ENCODE results near the gene LZTS2. TPM values are rescaled to one million over a fixed set of nuclear protein-coding genes. Genes with fewer than 3 reads are reported as not detected.

The LZTS2 gene
- polyA plus RNA-seq, 1 of the 3 experiments (the other 2 are of a cell fraction): 50.6 TPM

GRCh38 chr10:101036726-101037125, 37.1 kb downstream of the LZTS2 start:
- Histone ChIP-seq H3K27me3 (ENCODE audit: insufficient read depth) (no peaks in the 10 kb centered on the region), H3K4me1 (ENCODE audit: control insufficient read depth in 1 of 2, insufficient read depth in 2 of 2, low read depth in 1 of 2, low read length in 1 of 2) (peaks cover 7 to 15% of the 10 kb centered on the region in 2 experiments; a peak in 3 of 4 replicates), H3K9ac (no peak overlapping the region), H4K20me1 (ENCODE audit: insufficient read depth) (peaks cover 39% of the 10 kb centered on the region), H3K9me2 (no peaks in the 10 kb centered on the region), H3K27ac (ENCODE audit: low read depth in 2 of 2, low read length in 1 of 2) (no peak overlapping the region), H3K36me3 (replicated peaks in 1 of 2; ENCODE audit: control insufficient read depth in 1 of 2, insufficient read depth in 2 of 2, low read length in 1 of 2) (peaks cover 38 to 53% of the 10 kb centered on the region in 2 experiments), H3F3A (replicated peaks; ENCODE audit: insufficient read depth) (peaks cover 46% of the 10 kb centered on the region), H3K4me3 (ENCODE audit: low read depth in 2 of 2, low read length in 1 of 2) (no peak overlapping the region), H2AFZ (ENCODE audit: low read depth) (no peak overlapping the region), H3K4me2 (no peak overlapping the region), H3K9me3 (no peaks in the 10 kb centered on the region), H3K79me2 (ENCODE audit: insufficient read depth) (peaks cover 46% of the 10 kb centered on the region)
- CTCF ChIA-PET: interaction anchor here (0.8 to 15.0 kb wide), 11 partner anchors 10 to 105 kb away, joined by 3 to 198 read pairs (median 4); no protein-coding TSS in a partner anchor
- 85% methylated on average over 3 of the region's 7 CpGs for WGBS (ENCODE audit: low lambda C conversion rate)
- no peak for TF ChIP-seq SIN3A (IDR thresholded peaks at IDR 0.05; ENCODE audit: borderline replicate concordance, low read depth, low read length)
- TF ChIP-seq RXRA (IDR thresholded peaks at IDR 0.05; ENCODE audit: borderline replicate concordance, low read depth): no peak
- TF ChIP-seq, protein P1, sequence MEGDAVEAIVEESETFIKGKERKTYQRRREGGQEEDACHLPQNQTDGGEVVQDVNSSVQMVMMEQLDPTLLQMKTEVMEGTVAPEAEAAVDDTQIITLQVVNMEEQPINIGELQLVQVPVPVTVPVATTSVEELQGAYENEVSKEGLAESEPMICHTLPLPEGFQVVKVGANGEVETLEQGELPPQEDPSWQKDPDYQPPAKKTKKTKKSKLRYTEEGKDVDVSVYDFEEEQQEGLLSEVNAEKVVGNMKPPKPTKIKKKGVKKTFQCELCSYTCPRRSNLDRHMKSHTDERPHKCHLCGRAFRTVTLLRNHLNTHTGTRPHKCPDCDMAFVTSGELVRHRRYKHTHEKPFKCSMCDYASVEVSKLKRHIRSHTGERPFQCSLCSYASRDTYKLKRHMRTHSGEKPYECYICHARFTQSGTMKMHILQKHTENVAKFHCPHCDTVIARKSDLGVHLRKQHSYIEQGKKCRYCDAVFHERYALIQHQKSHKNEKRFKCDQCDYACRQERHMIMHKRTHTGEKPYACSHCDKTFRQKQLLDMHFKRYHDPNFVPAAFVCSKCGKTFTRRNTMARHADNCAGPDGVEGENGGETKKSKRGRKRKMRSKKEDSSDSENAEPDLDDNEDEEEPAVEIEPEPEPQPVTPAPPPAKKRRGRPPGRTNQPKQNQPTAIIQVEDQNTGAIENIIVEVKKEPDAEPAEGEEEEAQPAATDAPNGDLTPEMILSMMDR (IDR thresholded peaks at IDR 0.05): no peak
- no peak for TF ChIP-seq SMC3 (IDR thresholded peaks at IDR 0.05; ENCODE audit: low read depth, low read length)
- no peak for TF ChIP-seq EZH2phosphoT487 (IDR thresholded peaks at IDR 0.05; ENCODE audit: borderline replicate concordance, low read depth)
- no peak for TF ChIP-seq IRF3 (IDR thresholded peaks at IDR 0.05; ENCODE audit: low read depth, low read length)
- TF ChIP-seq, protein P2, sequence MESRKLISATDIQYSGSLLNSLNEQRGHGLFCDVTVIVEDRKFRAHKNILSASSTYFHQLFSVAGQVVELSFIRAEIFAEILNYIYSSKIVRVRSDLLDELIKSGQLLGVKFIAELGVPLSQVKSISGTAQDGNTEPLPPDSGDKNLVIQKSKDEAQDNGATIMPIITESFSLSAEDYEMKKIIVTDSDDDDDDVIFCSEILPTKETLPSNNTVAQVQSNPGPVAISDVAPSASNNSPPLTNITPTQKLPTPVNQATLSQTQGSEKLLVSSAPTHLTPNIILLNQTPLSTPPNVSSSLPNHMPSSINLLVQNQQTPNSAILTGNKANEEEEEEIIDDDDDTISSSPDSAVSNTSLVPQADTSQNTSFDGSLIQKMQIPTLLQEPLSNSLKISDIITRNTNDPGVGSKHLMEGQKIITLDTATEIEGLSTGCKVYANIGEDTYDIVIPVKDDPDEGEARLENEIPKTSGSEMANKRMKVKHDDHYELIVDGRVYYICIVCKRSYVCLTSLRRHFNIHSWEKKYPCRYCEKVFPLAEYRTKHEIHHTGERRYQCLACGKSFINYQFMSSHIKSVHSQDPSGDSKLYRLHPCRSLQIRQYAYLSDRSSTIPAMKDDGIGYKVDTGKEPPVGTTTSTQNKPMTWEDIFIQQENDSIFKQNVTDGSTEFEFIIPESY (IDR thresholded peaks at IDR 0.05; ENCODE audit: borderline replicate concordance, low read depth): no peak
- TF ChIP-seq TCF12 (IDR thresholded peaks at IDR 0.05): no peak
- no peak for TF ChIP-seq FOXJ3 (CRISPR knock-in tag; IDR thresholded peaks at IDR 0.05)
- no peak for TF ChIP-seq USF1 (IDR thresholded peaks at IDR 0.05; ENCODE audit: borderline replicate concordance, low read depth)
- TF ChIP-seq MEF2A (IDR thresholded peaks at IDR 0.05; ENCODE audit: borderline replicate concordance, low read depth): no peak
- no peak for TF ChIP-seq JUND (IDR thresholded peaks at IDR 0.05)
- POLR2A ChIA-PET: no interaction called here
- DNase-seq: no peak

Measured in SK-N-SH (cell line).